NCI-H82 treated with DMSO at 0.1 percent for 48 hours (cell line): ENCODE results near the gene KRTAP1-3.
"Not testable (repeated sequence)": the region's sequence is repeated elsewhere in the genome, so short reads cannot be mapped to it uniquely, and the experiment has no call there.

ENCODE experiments used
- DNase-seq: peaks from one replicate; lab custom pipeline; 2025; ENCODE audit not compliant: unreplicated experiment; lab: John Stamatoyannopoulos, UW

The KRTAP1-3 gene

GRCh38 chr17:41034346-41034935 lies at the start of gene KRTAP1-3:
Gene KRTAP1-3 (minus strand): TSS chr17:41034874. CDS start chr17:41034821, 53 bp downstream.
- DNase-seq = not testable (repeated sequence)

GRCh38 chr17:41084100-41084856 lies 49.6 kb upstream of the KRTAP1-3 start, which contains the start of gene KRTAP4-7:
Gene KRTAP4-7 (plus strand): TSS chr17:41084150. CDS start chr17:41084207, 57 bp downstream.
- not testable (repeated sequence) for DNase-seq

GRCh38 chr17:41083427-41083826 lies 48.8 kb upstream of the KRTAP1-3 start:
- DNase-seq = not testable (repeated sequence)

DNA sequence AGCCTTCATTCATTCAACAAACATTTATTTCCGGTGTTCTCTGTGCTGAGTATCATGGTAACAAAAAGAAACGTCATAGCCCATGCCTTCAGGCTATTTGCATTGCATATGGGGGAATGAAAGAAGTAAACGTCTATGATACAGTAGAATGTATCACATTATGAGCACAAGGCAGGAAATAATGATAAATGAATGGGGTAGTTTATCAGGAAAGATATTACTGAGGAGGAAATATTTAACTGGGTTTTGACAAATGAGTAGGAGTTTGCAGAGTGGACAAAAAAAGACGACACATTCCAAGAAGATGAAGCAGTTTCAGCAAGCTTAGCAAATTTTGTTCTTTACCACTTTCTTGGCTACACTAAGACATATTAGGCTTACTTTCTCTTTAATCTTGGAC lies 48.0 kb upstream of the KRTAP1-3 start:
- DNase-seq = no peak

DNA sequence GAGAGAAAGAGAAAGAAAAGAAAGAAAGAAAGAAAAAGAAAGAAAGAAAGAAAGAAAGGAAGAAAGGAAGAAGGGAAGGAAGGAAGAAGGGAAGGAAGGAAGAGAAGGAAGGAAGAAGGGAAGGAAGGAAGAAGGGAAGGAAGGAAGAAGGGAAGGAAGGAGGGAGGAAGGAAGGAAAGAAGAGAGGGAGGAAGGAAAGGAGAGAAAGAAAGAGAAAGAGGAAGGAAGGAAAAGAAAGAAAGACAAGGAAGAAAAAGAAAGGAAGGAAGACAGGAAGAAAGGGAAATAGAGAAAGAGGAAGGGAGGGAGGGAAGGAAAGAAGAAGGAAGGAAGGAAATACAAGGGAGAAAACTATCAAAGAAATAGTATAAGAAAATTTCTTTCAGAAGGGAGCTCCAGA lies 42.1 kb upstream of the KRTAP1-3 start:
- DNase-seq = no peak

DNA sequence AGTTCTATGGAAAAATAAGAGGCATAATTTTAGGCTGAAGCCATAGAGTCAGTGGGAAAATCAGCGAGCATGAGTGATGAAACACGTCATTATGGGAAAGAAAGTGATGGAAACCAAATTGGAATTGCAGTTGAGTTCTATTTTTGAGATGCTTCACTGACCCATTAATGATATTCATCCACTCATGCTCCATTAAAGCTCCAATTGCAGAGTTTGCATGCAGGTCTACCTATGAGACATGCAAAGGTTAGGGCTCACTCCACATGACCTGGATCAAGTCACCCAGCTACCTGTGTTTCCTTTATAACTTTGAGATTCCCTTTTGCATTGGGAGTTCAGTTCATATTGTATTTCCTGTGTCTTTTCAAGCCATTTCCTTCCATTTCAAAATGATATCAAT lies 39.0 kb upstream of the KRTAP1-3 start:
- no peak for DNase-seq

DNA sequence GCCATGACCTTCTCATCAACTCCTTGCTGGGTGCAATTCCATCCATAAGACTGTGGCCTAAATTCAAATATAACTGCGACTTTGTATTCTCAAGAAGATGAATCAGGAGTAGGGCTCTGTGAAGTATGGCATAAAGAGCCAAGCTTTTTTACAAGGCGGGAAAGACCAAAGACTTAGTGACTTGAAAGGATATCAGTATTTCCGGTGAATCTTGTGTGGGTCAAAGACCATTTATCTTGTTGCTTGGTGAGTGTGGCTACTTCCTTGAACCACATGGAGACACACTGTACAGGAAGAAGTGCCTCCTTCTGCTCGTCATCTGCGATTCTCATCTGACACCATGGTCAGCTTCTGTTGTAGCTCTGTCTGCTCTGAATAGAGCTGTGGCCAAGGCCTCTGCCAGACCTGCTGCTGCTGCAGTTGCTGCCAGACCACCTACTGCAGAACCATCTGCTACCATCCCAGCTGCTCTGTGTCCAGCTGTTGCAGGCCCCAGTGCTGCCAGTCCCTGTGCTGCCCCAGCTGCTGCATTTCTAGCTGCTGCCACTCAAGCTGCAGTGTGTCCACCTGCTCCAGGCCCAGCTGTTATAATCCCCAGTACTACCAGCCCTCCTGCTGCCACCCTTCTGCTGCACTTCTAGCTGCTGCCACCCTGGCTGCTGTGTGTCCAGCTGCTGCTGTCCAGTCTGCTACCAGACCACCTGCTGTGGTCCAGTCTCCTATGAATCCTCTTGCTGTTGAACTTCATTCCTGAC lies 37.1 kb upstream of the KRTAP1-3 start:
- DNase-seq = no peak

- no peak for DNase-seq
Measured at GRCh38 chr17:41069031-41069430, 34.4 kb upstream of the KRTAP1-3 start.

GRCh38 chr17:41067281-41067680 lies 32.6 kb upstream of the KRTAP1-3 start:
- DNase-seq = no peak

- no peak for DNase-seq
Measured at GRCh38 chr17:41065829-41066624, 31.4 kb upstream of the KRTAP1-3 start, which contains the start of gene KRTAP2-4. Gene KRTAP2-4 (minus strand): TSS chr17:41065879. CDS start chr17:41065845, 34 bp downstream.

DNA sequence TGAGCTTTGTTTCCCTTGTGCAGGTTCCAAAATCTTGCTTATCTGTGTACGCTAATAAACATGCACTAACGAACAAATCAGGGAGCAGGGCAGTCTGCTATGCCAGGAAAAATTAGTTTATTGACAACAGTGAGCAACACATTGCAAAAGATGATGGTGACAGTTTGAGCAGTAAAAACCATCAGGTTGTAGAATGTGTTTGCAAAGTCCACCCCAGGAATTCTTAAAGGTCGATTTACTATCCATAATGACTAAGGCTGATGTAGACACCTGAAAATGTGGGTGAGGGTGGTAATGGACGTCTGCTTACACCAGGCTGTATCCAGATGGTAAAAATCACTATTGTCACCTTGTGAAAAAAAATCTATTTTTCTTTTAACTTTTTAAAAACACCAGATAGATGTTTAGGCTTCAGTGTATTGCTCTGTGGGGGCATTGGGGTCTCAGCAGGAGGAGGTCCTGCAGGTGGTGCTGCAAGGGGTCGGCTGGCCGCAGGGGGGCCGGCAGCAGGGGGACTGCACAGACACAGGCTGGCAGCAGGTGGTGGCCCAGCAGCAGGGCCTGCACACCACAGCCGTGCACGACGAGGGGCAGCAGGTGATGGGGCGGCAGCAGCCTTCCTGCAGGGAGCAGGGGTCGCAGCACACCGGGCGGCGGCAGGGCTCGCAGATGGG lies 30.5 kb upstream of the KRTAP1-3 start:
- not testable (repeated sequence) for DNase-seq

DNA sequence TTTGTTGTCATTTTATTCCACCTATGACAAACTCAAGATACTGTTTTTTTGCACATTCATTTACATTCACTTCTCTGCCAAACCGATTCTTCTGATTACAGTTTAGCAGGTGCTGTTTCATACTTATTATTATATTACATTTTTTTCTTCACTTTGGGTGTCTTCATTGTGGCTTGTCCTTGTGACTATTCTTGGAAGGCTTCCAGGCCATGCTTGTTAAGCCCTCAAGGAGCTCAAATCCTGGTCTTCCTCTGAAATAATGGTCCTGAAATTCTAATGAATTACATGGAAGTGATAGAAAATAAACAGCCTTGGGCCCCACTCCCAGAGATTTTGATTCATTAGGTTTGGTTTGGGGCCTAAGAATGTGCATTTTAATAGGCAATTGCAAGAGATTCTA lies 29.6 kb upstream of the KRTAP1-3 start:
- DNase-seq = no peak

DNA sequence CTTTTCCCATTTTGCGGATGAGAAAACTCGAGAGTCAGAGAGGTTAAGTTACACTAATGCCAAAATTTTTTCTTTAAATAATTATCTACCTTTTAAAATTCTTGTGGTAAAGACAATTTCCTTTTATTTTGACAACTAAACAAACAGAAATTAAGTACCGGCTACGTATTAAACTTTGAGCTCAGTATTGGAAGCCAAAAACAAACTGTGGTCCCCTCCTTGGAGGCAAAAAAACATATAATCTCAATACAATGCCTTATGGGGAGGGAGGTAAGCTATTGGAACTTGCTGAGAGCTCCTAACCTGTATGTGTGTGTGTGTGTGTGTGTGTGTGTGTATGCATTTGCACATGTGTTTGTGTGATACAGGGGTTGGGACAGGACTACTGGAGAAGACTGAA lies 28.8 kb upstream of the KRTAP1-3 start:
- no peak for DNase-seq

GRCh38 chr17:41061964-41062363 lies 27.3 kb upstream of the KRTAP1-3 start:
- no peak for DNase-seq

GRCh38 chr17:41060052-41060604 lies 25.5 kb upstream of the KRTAP1-3 start, which contains the start of gene KRTAP2-3:
Gene KRTAP2-3 (minus strand): TSS chr17:41060114. CDS start chr17:41060050, 64 bp downstream.
- DNase-seq = no peak

- not testable (repeated sequence) for DNase-seq
Measured at GRCh38 chr17:41059276-41060051, 24.8 kb upstream of the KRTAP1-3 start.

DNA sequence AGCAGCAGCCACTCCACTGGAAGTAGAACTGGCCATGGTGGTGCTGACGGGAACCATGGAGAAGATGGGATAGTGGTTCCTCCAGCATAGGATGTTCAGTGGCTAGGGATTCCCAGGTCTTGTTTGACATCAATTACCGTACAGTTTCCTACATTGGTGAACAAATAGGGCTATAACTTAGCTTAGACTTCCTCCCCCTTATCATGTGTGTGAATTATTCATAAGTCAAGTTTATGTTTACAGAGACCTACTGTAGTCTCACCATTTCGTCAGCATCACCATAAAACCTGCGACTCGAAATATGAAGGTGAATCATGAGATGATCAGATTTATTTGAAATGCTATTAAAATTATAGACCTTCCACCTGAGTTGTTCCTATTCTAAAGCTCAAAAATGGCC lies 24.1 kb upstream of the KRTAP1-3 start:
- DNase-seq = no peak

GRCh38 chr17:41057547-41057946 lies 22.9 kb upstream of the KRTAP1-3 start:
- no peak for DNase-seq

- not testable (repeated sequence) for DNase-seq
Measured at GRCh38 chr17:41055130-41055529, 20.5 kb upstream of the KRTAP1-3 start, which contains the start of gene KRTAP2-2. Gene KRTAP2-2 (minus strand): TSS chr17:41055230. CDS start chr17:41055211, 19 bp downstream.
